HG02885 (cell line): ENCODE results near the gene SMPX.

Source experiments
- ATAC-seq: cut with Tn5 transposase; IDR thresholded peaks from one replicate; pipeline ENCODE4 v1.9.1; 2021; ENCODE audit warnings: mild to moderate bottlenecking; ENCODE audit not compliant: unreplicated experiment, poor library complexity

Gene SMPX

GRCh38 chrX:21659320-21659719 lies 98.6 kb downstream of the SMPX start:
- ATAC-seq: no peak

- ATAC-seq: no peak
These were observed 99.2 kb downstream of the SMPX start for GRCh38 chrX:21658746-21659145.

- no peak for ATAC-seq
These were observed 99.7 kb downstream of the SMPX start, which contains the start of gene KLHL34 for GRCh38 chrX:21658152-21658737. KLHL34 (minus strand) TSS chrX:21658330; CDS start chrX:21657788, 542 bp downstream.

DNA sequence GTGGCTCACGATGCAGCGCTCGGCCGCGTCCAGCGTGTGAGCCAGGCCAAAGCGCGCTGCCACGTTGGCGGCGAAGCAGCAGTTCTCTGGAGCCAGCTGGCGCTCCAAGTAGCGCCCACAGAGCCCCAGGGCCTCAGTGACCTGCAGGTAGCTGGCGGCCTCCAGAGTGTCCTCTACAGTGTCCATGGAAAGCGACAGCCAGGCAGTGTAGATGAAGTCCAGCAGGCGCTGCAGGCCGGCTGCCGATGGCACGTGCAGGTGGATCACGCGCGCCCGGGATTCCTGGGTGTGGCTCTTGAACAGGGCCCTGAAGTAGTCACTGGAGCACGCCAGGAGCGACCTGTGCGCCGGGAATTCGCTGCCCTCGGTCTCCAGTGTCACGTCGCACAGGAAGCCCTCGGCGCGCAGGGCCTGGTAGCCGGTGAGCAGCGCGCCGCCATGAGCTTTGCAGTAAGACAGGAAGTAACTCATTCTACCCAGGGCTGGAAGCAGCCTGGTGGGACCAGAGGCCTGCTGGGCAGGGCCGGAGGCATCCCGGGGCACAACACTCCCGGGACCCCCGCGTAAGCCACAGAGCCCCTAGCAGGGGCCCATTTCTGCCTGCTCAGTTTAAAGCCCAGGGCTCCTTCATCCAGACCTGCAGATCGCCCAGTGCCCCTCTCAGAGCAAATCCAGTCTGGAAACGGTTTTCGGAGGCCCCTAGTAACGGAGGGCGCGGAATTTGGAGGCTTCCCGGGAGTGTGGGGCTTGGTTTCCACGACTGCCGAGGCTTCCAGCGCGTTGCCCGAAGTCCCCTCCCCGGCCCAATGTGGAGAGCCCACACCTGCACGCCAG lies 100.4 kb downstream of the SMPX start:
- no peak for ATAC-seq

- no peak for ATAC-seq
These were observed 101.2 kb downstream of the SMPX start for GRCh38 chrX:21656587-21657317.
